Left ventricle myocardium inferior (tissue), 1 donor: ENCODE results near the gene RBM18. TPM values are rescaled to one million over a fixed set of nuclear protein-coding genes. Genes with fewer than 3 reads are reported as not detected.

Experiments used
- DNase-seq: peaks from one replicate; pipeline ENCODE4 v3.0.0-alpha.2; 2020
- H3K27ac ChIP-seq: fragments of 200-600 bp; replicated peaks from 2 replicates; pipeline ENCODE4 v1.8.0; 2021
- H3K27me3 ChIP-seq: fragments of 200-600 bp; 2 replicates; pipeline ENCODE4 v1.8.0; 2021; ENCODE audit warnings: low read depth
- H3K36me3 ChIP-seq: fragments of 200-600 bp; 2 replicates; pipeline ENCODE4 v1.8.0; 2021
- H3K4me1 ChIP-seq: fragments of 200-600 bp; 2 replicates; pipeline ENCODE4 v1.8.0; 2021
- H3K4me3 ChIP-seq: fragments of 200-600 bp; 2 replicates; pipeline ENCODE4 v1.8.0; 2021; ENCODE audit warnings: mild to moderate bottlenecking, moderate library complexity
- H3K9me3 ChIP-seq: fragments of 200-600 bp; replicated peaks from 2 replicates; pipeline ENCODE4 v1.8.0; 2021
- intact Hi-C: fragments of 100-400 bp; cut with micrococcal nuclease; formaldehyde crosslinking; loops from one replicate; pipeline ENCODE4 v1.11.0; 2022
- total RNA-seq: library from RNA; stranded (reverse); fragmentation: NEBNext Ultra II Directional; extraction: Animal tissue kit (Norgen Biotek cat#: 25700); gene quantifications from one replicate; pipeline ENCODE4 v1.2.1, GENCODE V29; 2021
- TF ChIP-seq, protein P1 (sequence below): fragments of 200-600 bp; IDR thresholded peaks from 2 replicates; pipeline ENCODE4 v1.8.0; 2021; ENCODE audit warnings: antibody characterized with exemption, mild to moderate bottlenecking, borderline replicate concordance
- donor health status: DM: no; HTN: yes; CAD: no; lungs with severe emphysema.

Gene RBM18
- total RNA-seq, 1 donor from 2014 or later: 40.7 TPM

DNA sequence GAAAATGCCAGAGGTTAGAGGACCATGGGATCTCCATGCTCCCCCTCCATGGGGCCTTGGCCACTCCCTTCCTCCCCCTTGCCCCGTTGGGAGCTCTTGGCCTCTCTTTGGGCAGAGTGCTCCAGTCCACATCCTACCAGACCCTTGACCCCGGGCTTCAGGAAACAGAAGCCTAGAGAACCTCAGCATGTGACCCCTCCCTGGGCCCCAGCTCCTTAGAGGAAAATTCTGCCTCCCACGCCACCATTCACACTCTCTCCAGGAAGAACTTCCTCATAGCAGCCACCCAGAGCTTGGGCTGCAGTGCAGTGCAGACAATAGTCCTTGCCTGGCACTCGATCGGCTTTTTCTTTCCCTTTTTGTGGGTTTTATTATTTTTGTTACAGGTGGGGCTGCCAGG, 41.8 kb downstream of the RBM18 start:
- Histone ChIP-seq H3K27ac (no peak overlapping the region), H3K9me3 (no peaks in the 10 kb centered on the region), H3K27me3 (peaks cover 100% of the 10 kb centered on the region), H3K4me1 (peaks cover 57% of the 10 kb centered on the region), H3K4me3 (no peak overlapping the region), H3K36me3 (no peaks in the 10 kb centered on the region)
- TF ChIP-seq, protein P1, sequence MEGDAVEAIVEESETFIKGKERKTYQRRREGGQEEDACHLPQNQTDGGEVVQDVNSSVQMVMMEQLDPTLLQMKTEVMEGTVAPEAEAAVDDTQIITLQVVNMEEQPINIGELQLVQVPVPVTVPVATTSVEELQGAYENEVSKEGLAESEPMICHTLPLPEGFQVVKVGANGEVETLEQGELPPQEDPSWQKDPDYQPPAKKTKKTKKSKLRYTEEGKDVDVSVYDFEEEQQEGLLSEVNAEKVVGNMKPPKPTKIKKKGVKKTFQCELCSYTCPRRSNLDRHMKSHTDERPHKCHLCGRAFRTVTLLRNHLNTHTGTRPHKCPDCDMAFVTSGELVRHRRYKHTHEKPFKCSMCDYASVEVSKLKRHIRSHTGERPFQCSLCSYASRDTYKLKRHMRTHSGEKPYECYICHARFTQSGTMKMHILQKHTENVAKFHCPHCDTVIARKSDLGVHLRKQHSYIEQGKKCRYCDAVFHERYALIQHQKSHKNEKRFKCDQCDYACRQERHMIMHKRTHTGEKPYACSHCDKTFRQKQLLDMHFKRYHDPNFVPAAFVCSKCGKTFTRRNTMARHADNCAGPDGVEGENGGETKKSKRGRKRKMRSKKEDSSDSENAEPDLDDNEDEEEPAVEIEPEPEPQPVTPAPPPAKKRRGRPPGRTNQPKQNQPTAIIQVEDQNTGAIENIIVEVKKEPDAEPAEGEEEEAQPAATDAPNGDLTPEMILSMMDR: no peak
- no peak for DNase-seq
- intact Hi-C loops: no loop called here

DNA sequence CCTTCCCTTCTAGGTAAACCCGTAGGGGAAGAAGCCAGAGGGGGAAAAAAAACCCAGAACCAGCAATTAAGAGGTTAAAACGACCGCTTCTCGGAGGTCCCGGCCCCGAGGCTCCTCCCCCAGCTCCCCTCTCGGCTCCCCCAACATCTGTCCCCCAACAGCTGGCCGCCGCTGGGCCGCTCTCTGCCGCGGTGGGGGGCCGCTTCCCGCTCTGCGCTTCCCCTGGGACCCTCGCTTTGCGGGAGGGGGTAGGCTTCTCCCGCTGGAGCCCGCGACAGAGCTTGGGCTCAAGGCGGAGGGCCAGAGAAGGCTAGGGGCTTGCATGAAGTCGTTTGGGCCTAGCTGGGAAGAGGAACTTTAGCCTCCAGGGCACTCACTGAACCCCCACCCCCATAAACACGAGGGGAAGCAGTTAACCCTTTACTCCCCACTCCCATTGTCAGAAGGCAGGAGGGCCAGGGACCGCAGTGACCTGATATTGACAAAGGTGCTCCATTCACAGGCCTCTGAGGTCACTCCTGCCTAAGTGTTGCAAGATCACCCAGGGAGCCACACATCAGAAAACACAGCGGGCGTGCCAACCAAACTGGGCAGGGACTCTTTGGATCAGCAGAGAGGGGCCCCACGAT, 43.3 kb downstream of the RBM18 start:
- Histone ChIP-seq H3K9me3 (no peaks in the 10 kb centered on the region), H3K27ac (no peak overlapping the region), H3K4me1 (peaks cover 42% of the 10 kb centered on the region), H3K27me3 (peaks cover 100% of the 10 kb centered on the region), H3K36me3 (no peaks in the 10 kb centered on the region), H3K4me3 (no peak overlapping the region)
- intact Hi-C loops: no loop called here
- DNase-seq: no peak
- TF ChIP-seq, protein P1: no peak

DNA sequence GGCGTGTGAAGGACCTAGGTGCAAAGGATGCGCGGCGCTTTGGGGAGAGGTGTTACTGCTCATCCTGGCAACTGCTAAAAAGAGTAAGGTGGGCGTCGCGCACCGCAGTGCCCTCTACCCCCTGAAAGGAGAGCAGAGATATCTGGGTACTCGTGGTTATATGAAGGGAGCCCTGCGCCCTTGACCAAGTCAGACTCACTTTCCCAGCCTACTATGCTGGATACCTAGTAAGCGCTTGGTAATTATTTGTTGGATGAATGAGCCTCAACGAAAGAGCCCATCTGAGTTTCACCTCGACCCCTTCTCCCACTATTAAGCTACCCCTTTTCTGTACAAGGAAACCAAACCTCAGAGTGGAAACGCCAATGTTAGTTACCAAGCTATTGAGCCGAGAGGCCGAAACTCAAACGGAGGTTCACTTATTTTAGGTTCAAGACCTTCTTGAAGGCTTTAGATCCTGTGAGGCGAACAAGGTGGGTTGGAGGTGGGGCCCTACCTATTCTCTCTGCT, 43.9 kb downstream of the RBM18 start:
- no peaks in the 10 kb centered on the region for H3K9me3 ChIP-seq
- H3K27me3 ChIP-seq: peaks cover 100% of the 10 kb centered on the region
- no peak overlapping the region for H3K27ac ChIP-seq
- no peak for DNase-seq
- no peaks in the 10 kb centered on the region for H3K36me3 ChIP-seq
- peaks cover 36% of the 10 kb centered on the region for H3K4me1 ChIP-seq
- TF ChIP-seq, protein P1: no peak
- peak overlapping the region; percentile 51 for H3K4me3 ChIP-seq
- intact Hi-C loops: no loop called here

DNA sequence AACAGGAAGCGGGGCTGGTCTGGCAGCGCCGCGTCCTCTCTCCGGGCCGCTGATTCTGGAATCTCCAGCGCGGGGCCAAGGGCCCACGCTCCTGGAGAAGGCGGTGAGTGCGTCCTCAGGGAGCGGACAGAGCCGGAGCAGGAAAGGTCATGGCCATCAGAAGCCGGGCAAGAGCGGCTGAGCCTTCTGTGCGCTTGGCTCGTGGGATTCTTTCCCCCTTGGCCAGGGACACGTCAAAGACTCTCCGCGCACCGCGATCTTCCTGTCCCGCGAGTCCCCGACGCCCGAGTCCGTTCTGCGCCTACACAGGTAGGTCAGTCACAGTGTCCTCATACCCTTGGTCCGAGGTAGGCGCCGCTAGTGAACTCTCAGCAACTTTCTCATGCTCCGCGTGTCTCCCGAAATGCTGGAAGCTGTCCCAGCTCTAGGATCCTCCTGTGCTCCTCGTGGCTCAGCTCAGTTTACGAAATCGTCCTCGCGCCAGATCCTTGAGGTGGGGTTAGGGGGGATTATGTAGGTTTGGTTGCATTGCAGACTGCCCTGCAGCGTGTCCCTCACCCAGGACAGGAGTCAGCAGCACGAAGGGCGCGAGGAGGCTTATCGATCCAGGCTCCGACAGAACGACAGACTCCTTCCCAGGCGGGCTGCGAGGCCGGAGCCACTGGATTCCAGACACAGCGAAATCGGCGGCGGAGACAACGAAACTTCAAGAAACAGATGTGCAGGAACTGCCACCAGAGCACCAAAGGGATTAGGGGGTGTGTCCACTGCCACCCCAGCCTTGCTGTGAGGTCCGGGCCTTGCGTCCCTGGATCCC, 44.6 kb downstream of the RBM18 start:
- H3K9me3 ChIP-seq: no peaks in the 10 kb centered on the region
- peak overlapping the region; percentile 51 for H3K4me3 ChIP-seq
- TF ChIP-seq, protein P1: no peak
- no peak for DNase-seq
- H3K27me3 ChIP-seq: peaks cover 100% of the 10 kb centered on the region
- intact Hi-C loops: no loop called here
- no peak overlapping the region for H3K27ac ChIP-seq
- H3K4me1 ChIP-seq: peaks cover 35% of the 10 kb centered on the region
- H3K36me3 ChIP-seq: no peaks in the 10 kb centered on the region

DNA sequence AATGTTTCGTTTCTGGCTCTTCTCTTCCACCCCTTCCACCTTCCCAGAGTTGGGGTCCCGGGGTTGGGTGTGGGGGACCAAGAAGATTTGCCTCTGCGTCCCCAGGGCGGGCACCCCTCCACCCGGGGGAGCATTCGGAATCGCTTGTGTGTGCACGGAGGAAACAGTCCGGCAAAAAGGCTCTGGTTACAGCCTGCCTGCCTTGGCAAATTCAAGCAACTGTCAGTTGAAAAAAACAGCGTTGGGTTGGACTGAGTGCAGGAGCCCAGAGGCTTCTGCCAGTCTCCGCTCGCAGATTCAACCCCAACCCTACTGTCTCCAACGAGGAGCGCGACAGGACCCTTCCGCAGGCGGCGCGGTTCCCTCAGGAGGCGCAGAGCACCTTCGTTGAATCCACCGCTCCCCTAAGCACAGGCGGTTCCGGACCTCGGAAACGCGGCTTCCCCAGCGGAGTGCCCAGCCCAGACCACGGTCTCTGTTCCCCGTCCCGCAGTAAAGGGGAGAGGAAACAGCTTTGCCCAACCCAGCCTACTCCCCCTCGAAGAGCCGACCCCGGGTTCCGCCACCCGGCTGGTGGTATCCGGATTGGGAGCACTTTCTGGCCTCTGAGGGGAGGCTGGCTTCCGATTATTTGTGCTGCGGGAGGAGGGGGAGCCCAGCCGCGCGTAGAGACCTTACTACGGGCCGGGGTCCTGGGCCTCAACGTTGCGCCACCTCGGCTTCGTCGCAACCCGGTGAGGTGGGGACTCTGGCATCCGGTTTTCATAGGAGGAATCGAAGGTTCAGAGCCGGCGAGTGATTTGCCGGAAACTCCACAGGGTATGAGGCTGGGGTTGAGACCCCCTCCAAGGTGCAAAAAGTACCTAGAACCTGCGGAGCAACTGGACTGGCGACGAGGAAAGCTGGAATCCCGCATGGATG, 45.4 kb downstream of the RBM18 start:
- DNase-seq: no peak
- Histone ChIP-seq H3K4me3 (peak overlapping the region; percentile 51), H3K36me3 (no peaks in the 10 kb centered on the region), H3K27ac (no peak overlapping the region), H3K9me3 (no peaks in the 10 kb centered on the region), H3K27me3 (peaks cover 100% of the 10 kb centered on the region), H3K4me1 (peaks cover 37% of the 10 kb centered on the region)
- TF ChIP-seq, protein P1: no peak
- intact Hi-C loops: no loop called here
